HG02943 (cell line): ENCODE measurements around the gene MINDY1.

Experiments used
- ATAC-seq: cut with Tn5 transposase; IDR thresholded peaks from one replicate; pipeline ENCODE4 v1.9.1; 2021; ENCODE audit warnings: mild to moderate bottlenecking, low read depth, moderate library complexity; ENCODE audit not compliant: unreplicated experiment

The MINDY1 gene

GRCh38 chr1:150994248-150994647 is 12.5 kb downstream of the MINDY1 start:
- ATAC-seq = no peak

GRCh38 chr1:150992626-150993025 is 14.1 kb downstream of the MINDY1 start:
- ATAC-seq = no peak

GRCh38 chr1:150987924-150988323 is 18.8 kb downstream of the MINDY1 start:
- ATAC-seq = no peak

DNA sequence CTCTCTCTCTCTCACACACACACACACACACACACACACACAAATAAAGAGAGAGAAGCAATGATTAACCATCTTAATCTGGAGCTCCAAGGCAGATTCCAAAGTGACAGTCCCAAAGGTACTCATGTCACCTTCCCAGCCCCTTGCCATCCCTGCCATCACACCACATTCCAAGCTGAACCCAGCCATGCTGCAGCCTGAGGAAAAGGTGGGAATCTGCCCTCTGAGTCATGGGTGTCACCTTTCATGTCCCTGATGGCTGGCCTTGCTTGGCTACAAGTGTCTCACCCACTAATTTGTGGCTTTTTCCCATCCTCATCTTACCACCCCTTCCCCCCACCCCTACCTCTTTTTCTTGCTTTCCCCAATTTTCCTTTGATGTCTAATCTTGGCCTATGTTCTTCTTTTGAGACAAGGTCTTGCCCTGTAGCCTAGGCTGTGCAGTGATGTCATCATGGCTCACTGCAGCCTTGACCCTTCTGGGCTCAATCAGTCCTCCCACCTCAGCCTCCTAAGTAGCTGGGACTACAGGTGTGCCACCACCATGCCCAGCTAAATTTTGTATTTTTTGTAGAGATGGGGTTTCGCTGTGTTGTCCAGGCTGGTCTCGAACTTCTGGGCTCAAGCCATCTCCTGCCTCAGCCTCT is 21.4 kb downstream of the MINDY1 start:
- ATAC-seq = no peak

- no peak for ATAC-seq
Observed at GRCh38 chr1:150981805-150982712, 24.6 kb downstream of the MINDY1 start, which contains the start of gene ANXA9. ANXA9 (plus strand) TSS chr1:150982292; CDS start chr1:150983106, 814 bp downstream.

DNA sequence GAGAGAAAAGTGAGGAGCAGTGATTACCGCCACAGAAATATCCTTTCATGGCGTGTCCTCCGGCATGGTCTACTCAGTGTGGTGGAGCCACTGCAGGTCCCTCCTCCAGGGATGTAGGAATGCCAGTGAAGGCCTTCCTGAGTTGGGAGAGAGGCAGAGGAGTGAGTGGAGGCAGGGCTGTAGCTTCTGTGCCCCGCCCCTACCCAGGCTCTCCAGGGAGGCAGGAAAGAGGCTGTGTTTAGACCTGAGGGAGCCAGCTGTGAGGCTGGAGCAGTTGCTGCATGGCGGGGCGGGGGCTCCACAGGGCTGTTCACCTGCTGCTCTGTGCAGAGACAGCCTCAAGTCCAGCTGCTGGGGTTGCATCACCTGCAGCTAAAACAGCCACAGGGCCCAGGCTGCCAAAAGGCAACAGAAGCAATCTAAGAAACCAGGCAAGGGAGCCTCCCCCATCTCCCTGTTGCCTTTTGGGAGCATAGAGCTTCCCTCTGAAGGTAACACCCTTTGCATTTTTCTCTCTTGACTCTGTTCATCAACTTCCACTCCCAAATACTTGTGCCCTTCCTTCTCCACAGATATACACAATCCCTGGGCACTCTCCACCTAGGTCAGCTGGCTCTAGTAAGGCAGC is 25.4 kb downstream of the MINDY1 start:
- no peak for ATAC-seq

- peak; percentile 48 for ATAC-seq
Observed at GRCh38 chr1:150979092-150980056, 27.3 kb downstream of the MINDY1 start.

DNA sequence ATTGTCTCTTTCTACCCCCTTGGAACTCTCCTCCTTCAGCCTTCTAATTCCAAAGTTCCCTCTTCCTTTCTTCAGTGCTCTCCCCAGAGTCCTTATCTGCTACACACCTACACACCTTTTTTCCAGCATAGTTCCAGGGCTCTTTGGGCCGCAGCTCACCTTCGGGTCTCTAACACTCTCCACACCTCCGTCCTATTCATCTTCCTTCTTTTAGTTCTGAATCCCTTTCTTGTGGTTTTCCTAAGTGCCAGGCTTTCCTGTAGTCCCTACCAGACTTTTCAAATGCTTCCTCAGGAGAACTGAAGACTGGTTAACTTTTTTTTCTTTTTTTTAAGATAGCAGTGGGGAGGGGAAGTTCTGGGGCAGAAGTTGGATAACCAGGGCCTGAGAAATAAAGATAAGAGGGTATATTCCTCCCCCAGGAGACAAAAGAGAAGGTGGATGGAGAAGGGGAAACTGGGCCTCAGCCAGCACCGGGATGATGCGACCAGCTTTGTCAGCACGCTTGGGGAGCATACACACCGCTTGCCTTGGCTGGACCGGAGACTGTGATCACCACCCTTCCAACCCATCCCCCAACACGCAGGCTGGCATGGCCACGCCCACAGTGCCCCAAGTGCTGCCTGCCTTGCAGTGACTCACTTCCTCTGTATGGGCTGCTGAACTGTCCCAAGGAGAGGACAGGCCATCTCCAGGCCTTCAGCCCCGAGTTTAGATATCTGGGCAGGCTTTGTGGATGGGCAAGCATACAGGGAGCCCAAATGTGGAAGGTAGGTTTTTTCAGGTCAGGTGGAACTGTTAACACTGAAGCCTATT is 29.6 kb downstream of the MINDY1 start:
- ATAC-seq = no peak

- no peak for ATAC-seq
Observed at GRCh38 chr1:150976401-150976821, 30.3 kb downstream of the MINDY1 start.

DNA sequence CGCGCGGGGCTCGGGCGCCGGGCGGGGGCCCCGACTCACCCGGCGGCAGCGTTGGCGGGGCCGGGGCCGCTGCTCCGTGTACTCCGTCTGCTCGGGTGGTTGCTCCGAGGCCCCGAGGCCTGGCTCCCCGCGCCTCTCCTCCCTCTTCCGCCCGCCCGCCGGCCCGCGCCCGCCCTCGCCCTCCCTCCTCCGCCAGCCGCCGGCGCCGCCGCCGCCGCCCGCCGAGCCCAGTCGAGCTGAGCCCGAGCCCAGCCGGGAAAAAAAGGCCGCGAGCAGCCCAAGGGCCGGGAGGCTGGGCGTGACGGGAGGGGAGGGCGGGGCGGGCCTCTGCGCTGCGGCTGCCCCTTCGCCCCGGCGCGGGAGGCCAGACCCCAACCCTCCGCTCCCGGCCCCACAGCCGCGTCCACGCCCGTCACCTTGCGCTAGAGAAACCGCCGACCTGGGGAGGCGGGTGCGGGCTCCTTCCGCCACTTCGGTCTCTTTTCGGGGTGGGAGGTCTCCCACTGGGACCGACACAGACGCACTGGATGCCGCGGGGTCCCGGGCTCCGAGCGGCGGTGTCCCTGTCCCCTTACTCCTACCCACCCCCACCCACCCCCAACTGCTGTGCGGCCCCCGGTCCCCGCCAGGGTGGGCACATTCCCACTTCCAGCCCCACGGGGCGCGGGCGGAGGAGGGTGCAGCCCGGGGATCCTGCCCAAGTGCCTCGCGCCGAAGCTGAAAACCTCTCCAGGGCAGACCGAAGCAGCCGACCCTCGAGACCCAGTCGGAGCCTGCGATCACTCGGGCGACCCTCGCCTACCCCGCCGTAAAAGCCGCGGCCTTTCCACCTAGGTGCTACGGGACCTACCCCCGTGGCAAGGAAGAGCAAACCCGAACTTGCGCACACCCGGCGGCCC is 31.9 kb downstream of the MINDY1 start, which contains the start of gene CERS2:
Gene CERS2 (minus strand): TSS at position 256 of the 899 bp plus-strand sequence. CDS start 5,745 bp downstream, outside the sequence.
- peak; percentile 38 for ATAC-seq

DNA sequence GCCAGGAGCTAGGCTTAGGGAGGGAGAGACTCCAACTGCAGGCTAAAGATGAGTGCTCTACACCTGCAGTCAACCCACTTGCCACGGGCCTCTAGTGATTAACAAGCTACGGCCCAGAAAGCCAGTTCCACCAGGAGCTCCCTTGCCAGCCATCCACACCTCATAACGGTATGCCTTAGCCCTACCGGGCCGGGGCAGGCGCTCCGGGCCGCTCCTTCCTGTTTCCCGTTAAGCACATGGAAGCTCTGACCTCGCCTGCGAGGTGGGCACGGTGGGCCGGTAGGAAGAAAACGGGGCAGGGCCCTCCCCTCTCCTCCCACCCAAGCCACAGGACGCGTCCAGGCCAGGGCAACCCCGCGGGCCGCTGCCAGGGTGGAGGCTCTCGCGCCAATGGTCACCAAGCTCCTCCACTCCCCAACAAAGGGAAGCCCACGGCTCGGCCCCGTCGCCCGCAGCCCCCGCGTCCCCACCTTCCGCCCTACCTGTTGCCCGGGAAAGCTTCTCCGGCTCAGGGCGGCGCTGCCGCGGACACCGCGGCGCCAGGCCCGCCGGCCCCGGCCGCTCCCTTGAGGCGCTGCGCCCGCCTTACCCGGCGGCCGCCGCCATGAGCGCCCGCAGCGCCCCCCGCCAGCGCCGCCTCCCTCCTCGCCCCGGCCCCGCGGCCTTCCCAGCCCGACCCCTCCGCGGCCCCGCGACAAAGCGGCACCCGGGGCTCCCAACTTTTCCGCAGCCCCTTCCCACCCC is 32.7 kb downstream of the MINDY1 start:
- ATAC-seq = peak; percentile 45

DNA sequence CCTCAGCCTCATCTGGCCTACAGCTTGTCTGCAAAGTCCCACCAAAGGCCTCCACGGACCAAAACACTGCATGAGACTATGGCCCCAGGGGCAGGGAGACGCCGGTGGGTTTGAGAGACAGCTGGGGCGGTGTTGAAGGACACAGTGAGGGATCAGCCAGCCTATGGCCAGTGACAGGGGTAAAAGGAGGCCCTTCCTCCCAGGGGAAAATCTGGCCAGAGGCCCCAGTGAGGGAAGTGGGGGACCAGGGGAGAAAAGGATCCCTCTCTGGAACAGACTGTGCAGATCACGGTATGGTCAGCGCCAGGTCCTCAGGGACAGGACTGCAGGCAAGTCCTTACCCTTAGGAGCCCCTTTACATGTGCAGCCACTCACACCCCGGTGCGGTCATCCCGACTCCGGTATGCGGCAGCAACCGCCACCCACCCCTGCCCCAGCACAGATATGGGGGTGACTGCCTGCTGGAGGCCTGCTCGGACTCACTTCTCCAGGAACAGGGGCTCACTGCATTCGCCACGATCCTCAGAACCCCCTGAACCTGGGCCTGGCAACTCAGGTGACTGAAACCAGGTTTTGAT is 33.4 kb downstream of the MINDY1 start:
- ATAC-seq = no peak

DNA sequence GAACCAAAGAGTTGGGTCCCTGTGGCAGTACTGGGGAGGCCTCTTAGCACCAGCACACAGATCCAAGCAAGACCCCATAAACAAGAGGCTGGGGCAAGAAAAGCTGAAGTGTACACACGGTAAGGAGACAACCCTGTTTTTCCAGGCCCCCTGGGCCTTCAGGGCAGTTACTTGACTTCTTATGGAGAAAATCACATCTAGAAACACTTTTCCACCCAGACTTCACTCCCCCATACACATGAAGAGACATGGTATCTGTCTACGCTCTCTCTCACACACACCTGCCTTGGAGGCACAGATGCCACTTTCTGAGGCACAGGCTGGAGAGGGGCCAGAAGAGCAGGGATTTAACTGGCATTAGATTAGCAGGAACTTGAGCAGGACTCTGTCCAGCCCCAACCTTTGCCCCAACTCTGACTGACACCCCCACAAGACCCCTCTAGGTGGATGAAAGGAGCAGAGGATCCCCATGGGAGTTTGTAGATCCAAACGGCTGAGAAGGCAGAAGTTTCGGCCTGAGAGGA is 34.2 kb downstream of the MINDY1 start:
- no peak for ATAC-seq

DNA sequence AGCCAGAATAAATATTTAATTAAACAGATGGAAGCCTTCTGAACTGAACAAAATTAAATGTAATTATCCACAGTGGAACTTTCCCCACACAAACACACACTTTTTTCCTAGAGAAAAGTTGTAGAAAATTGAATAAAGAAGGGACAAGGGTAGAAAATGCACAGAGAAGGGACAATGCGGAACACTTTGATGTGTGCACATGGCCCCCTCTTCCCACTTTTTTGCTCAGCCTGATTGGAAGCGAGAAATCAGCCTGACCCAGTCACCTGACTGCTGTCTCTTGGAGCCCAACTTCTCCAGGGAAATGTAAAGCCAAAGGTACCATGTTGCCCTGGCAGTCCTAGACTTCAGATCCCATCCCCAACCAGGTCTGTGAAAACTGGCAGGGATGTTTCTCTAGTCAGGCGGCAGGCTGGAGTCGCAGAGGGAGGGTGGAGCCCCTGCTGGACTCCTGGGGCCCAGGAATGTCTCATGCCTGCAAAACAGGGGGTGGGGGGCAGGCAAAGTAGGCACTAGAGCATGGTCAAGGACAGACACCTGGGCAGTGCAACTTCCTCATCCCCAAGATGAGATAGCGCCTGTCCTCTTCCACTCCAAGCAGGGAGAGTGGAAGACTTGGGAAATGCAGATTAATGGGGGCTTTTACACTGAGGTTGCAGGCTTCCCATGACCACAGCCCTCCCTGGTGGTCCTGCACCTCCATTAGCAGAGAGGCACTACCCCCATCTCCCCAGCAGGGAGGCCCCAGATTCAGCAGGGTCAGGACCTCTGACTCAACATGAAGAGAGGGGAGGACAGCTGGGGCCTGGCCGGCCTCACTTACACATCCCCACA is 34.9 kb downstream of the MINDY1 start:
- ATAC-seq = no peak

GRCh38 chr1:150970808-150971582 is 35.7 kb downstream of the MINDY1 start:
- no peak for ATAC-seq
